ENCODE measurements around the gene SMTN. TPM values are rescaled to one million over a fixed set of nuclear protein-coding genes. Genes with fewer than 3 reads are reported as not detected.
"Not testable (repeated sequence)": the region's sequence is repeated elsewhere in the genome, so short reads cannot be mapped to it uniquely, and the experiment has no call there.

Gene SMTN
- total RNA-seq, 2 experiments from 2014 or later: 40.1 to 45.8 TPM

- intact Hi-C loops (cut with DNase I, micrococcal nuclease): no loop called here
- Mint-ChIP-seq H3K27me3 (no peaks in the 10 kb centered on the region), H3K4me3 (no peak overlapping the region), H3K27ac (no peak overlapping the region), H3K36me3 (ENCODE audit: low read depth) (no peaks in the 10 kb centered on the region), H3K9me3 (ENCODE audit: low read depth) (no peaks in the 10 kb centered on the region), H3K4me1 (no peaks in the 10 kb centered on the region)
- ChIA-PET CTCF (interaction anchor here (0.7 kb wide), 2 partner anchors 172 to 433 kb away, joined by 3 to 4 read pairs; no protein-coding TSS in a partner anchor), POLR2A (interaction anchor here (0.6 kb wide), 1 partner anchor 16 kb away, joined by 4 read pairs; no protein-coding TSS in a partner anchor)
- DNase-seq: no peak
- no peak for ATAC-seq
Observed at GRCh38 chr22:31055117-31055634, 25.9 kb upstream of the SMTN start.

GRCh38 chr22:31055635-31056159 lies 25.4 kb upstream of the SMTN start:
- Mint-ChIP-seq H3K27ac (no peak overlapping the region), H3K4me3 (no peak overlapping the region), H3K4me1 (no peaks in the 10 kb centered on the region), H3K9me3 (ENCODE audit: low read depth) (no peaks in the 10 kb centered on the region), H3K27me3 (no peaks in the 10 kb centered on the region), H3K36me3 (ENCODE audit: low read depth) (no peaks in the 10 kb centered on the region)
- ChIA-PET POLR2A (no interaction called here), CTCF (interaction anchor here (0.7 kb wide), 1 partner anchor 433 kb away, joined by 4 read pairs; no protein-coding TSS in a partner anchor)
- ATAC-seq (no peak), DNase-seq (no peak)
- intact Hi-C loops (cut with DNase I, micrococcal nuclease): no loop called here

GRCh38 chr22:31056986-31057599 lies 24.0 kb upstream of the SMTN start:
- DNase-seq (no peak), ATAC-seq (no peak)
- no peaks in the 10 kb centered on the region for H3K36me3 Mint-ChIP-seq (ENCODE audit: low read depth)
- ChIA-PET POLR2A (interaction anchor here (0.6 kb wide), 1 partner anchor 87 kb away, joined by 3 read pairs; no protein-coding TSS in a partner anchor), CTCF (no interaction called here)
- no peak overlapping the region for H3K27ac Mint-ChIP-seq
- H3K4me1 Mint-ChIP-seq: no peaks in the 10 kb centered on the region
- intact Hi-C loops (cut with DNase I, micrococcal nuclease): no loop called here
- H3K4me3 Mint-ChIP-seq: no peak overlapping the region
- no peaks in the 10 kb centered on the region for H3K27me3 Mint-ChIP-seq
- no peaks in the 10 kb centered on the region for H3K9me3 Mint-ChIP-seq (ENCODE audit: low read depth)

GRCh38 chr22:31059663-31060062 lies 21.5 kb upstream of the SMTN start:
- H3K27ac Mint-ChIP-seq; DNase-seq; H3K4me1 Mint-ChIP-seq; H3K9me3 Mint-ChIP-seq (ENCODE audit: low read depth); H3K36me3 Mint-ChIP-seq (ENCODE audit: low read depth); POLR2A ChIA-PET; intact Hi-C loops (cut with DNase I, micrococcal nuclease); H3K27me3 Mint-ChIP-seq; ATAC-seq; H3K4me3 Mint-ChIP-seq; CTCF ChIA-PET: not testable (repeated sequence)

- intact Hi-C loops (cut with DNase I, micrococcal nuclease): no loop called here
- DNase-seq (no peak), ATAC-seq (no peak)
- H3K27ac Mint-ChIP-seq: no peak overlapping the region
- H3K27me3 Mint-ChIP-seq: no peaks in the 10 kb centered on the region
- no peaks in the 10 kb centered on the region for H3K4me1 Mint-ChIP-seq
- ChIA-PET CTCF (interaction anchor here (0.6 kb wide), 1 partner anchor 401 kb away, joined by 3 read pairs; no protein-coding TSS in a partner anchor), POLR2A (no interaction called here)
- no peak overlapping the region for H3K4me3 Mint-ChIP-seq
- no peaks in the 10 kb centered on the region for H3K36me3 Mint-ChIP-seq (ENCODE audit: low read depth)
- no peaks in the 10 kb centered on the region for H3K9me3 Mint-ChIP-seq (ENCODE audit: low read depth)
Observed at GRCh38 chr22:31062566-31063230, 18.4 kb upstream of the SMTN start.

GRCh38 chr22:31064369-31064768 lies 16.7 kb upstream of the SMTN start:
- POLR2A ChIA-PET: interaction anchor here (0.6 to 0.9 kb wide), 3 partner anchors 16 to 124 kb away, joined by 3 to 4 read pairs (median 3); no protein-coding TSS in a partner anchor

GRCh38 chr22:31068970-31069369 lies 12.1 kb upstream of the SMTN start:
- POLR2A ChIA-PET: no interaction called here

More at GRCh38 chr22:31064369-31064768, 16.7 kb upstream of the SMTN start:
- intact Hi-C loops (cut with DNase I, micrococcal nuclease): no loop called here
- H3K4me1 Mint-ChIP-seq: no peaks in the 10 kb centered on the region
- no peak for ATAC-seq
- H3K9me3 Mint-ChIP-seq (ENCODE audit: low read depth): no peaks in the 10 kb centered on the region
- CTCF ChIA-PET: interaction anchor here (0.6 to 2.0 kb wide), 7 partner anchors 9 to 43 kb away, joined by 3 to 5 read pairs (median 3); partner anchors contain the start of gene SELENOM
- H3K27me3 Mint-ChIP-seq: no peaks in the 10 kb centered on the region
- H3K27ac Mint-ChIP-seq: no peak overlapping the region
- DNase-seq: no peak
- peak overlapping the region; percentile 20 for H3K4me3 Mint-ChIP-seq
- H3K36me3 Mint-ChIP-seq (ENCODE audit: low read depth): no peaks in the 10 kb centered on the region

GRCh38 chr22:31069691-31070314 lies 11.3 kb upstream of the SMTN start:
- H3K9me3 Mint-ChIP-seq (ENCODE audit: low read depth); H3K4me3 Mint-ChIP-seq; H3K36me3 Mint-ChIP-seq (ENCODE audit: low read depth); POLR2A ChIA-PET; H3K27me3 Mint-ChIP-seq; DNase-seq; intact Hi-C loops (cut with DNase I, micrococcal nuclease); H3K27ac Mint-ChIP-seq; H3K4me1 Mint-ChIP-seq; CTCF ChIA-PET; ATAC-seq: not testable (repeated sequence)

More at GRCh38 chr22:31068970-31069369, 12.1 kb upstream of the SMTN start:
- DNase-seq (no peak), ATAC-seq (no peak)
- Mint-ChIP-seq H3K9me3 (ENCODE audit: low read depth) (no peaks in the 10 kb centered on the region), H3K4me1 (no peaks in the 10 kb centered on the region), H3K27ac (no peak overlapping the region), H3K27me3 (no peaks in the 10 kb centered on the region), H3K4me3 (no peak overlapping the region), H3K36me3 (ENCODE audit: low read depth) (no peaks in the 10 kb centered on the region)
- CTCF ChIA-PET: no interaction called here
- intact Hi-C loops (cut with DNase I, micrococcal nuclease): no loop called here

GRCh38 chr22:31073125-31073524 lies 8.0 kb upstream of the SMTN start:
- POLR2A ChIA-PET: interaction anchor here (0.6 kb wide), 1 partner anchor 220 kb away, joined by 3 read pairs; no protein-coding TSS in a partner anchor
- not testable (repeated sequence) for ATAC-seq

GRCh38 chr22:31073545-31074145 lies 7.5 kb upstream of the SMTN start:
- H3K9me3 Mint-ChIP-seq (ENCODE audit: low read depth); H3K36me3 Mint-ChIP-seq (ENCODE audit: low read depth); H3K4me1 Mint-ChIP-seq; ATAC-seq; H3K27ac Mint-ChIP-seq; POLR2A ChIA-PET; H3K4me3 Mint-ChIP-seq; H3K27me3 Mint-ChIP-seq; DNase-seq; intact Hi-C loops (cut with DNase I, micrococcal nuclease): not testable (repeated sequence)
- CTCF ChIA-PET: interaction anchor here (1.7 kb wide), 1 partner anchor 9 kb away, joined by 5 read pairs; no protein-coding TSS in a partner anchor

More at GRCh38 chr22:31073125-31073524, 8.0 kb upstream of the SMTN start:
- H3K4me1 Mint-ChIP-seq; H3K27me3 Mint-ChIP-seq; DNase-seq; H3K36me3 Mint-ChIP-seq (ENCODE audit: low read depth); H3K4me3 Mint-ChIP-seq; intact Hi-C loops (cut with DNase I, micrococcal nuclease); H3K27ac Mint-ChIP-seq; H3K9me3 Mint-ChIP-seq (ENCODE audit: low read depth): not testable (repeated sequence)
- CTCF ChIA-PET: interaction anchor here (1.7 kb wide), 1 partner anchor 9 kb away, joined by 5 read pairs; no protein-coding TSS in a partner anchor

- ATAC-seq (no peak), DNase-seq (no peak)
- ChIA-PET CTCF (no interaction called here), POLR2A (no interaction called here)
- no peak overlapping the region for H3K27ac Mint-ChIP-seq
- no peaks in the 10 kb centered on the region for H3K9me3 Mint-ChIP-seq (ENCODE audit: low read depth)
- intact Hi-C loops (cut with DNase I, micrococcal nuclease): no loop called here
- no peaks in the 10 kb centered on the region for H3K36me3 Mint-ChIP-seq (ENCODE audit: low read depth)
- no peak overlapping the region for H3K4me3 Mint-ChIP-seq
- no peaks in the 10 kb centered on the region for H3K27me3 Mint-ChIP-seq
- H3K4me1 Mint-ChIP-seq: peaks cover 4% of the 10 kb centered on the region
Observed at GRCh38 chr22:31075961-31076360, 5.2 kb upstream of the SMTN start.
